Dermis blood vessel endothelial cell (primary cell): ENCODE results near the gene ERFE. TPM values are rescaled to one million over a fixed set of nuclear protein-coding genes. Genes with fewer than 3 reads are reported as not detected.

Experiments
- DNase-seq: peaks from one replicate; pipeline ENCODE4 v3.0.0; 2010
- total RNA-seq: library from RNA; depleted of rRNA; stranded (reverse); fragments of >200 nt; gene quantifications from 2 replicates; pipeline ENCODE4 v1.2.3, GENCODE V29; 2014

Gene ERFE
- total RNA-seq, 1 donor from 2014 or later: 0.34 TPM

GRCh38 chr2:238126775-238127164 lies 32.0 kb upstream of the ERFE start:
- no peak for DNase-seq

- DNase-seq: peak; percentile 13
These were observed 31.4 kb upstream of the ERFE start for GRCh38 chr2:238127165-238128060.

DNA sequence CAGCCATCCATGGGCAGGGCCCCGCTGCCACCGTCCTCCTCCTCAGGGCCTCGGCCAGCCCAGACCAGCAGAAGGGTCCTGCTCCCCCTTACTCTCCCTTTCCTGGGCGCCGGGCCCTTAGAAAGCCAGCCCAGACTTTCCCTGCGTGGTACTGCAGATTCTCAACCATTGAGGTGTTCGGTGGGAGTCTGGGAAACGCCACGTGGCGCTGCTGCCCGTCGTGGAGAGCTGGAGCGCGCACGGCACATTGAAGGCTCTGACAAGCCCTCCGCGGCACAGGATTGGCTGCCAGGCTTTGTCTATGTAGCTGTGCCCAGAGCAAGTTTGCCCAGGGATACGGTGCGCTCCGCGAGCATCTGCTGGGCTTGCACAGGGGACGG lies 30.7 kb upstream of the ERFE start:
- no peak for DNase-seq

DNA sequence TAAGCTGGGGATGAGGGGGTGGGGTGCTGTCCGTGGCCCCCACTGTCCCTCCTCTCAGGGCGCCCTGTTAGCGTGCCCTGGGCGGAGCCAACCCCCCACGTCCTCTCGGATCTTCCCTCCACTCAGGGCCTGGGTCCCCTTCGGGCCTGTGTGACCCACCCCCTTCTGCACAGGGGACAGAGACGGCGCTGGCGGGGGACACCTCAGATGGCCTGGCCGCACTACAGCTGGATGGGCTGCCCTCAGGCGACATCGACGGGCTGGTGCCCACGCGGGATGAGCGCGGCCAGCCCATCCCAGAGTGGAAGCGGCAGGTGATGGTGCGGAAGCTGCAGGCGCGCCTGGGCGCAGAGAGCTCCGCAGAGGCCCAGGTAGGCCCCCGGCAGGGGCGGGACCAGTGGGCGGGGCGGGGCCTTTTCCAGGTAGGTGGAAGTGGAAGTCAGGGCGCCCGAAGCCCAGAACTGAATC lies 30.2 kb upstream of the ERFE start:
- no peak for DNase-seq

DNA sequence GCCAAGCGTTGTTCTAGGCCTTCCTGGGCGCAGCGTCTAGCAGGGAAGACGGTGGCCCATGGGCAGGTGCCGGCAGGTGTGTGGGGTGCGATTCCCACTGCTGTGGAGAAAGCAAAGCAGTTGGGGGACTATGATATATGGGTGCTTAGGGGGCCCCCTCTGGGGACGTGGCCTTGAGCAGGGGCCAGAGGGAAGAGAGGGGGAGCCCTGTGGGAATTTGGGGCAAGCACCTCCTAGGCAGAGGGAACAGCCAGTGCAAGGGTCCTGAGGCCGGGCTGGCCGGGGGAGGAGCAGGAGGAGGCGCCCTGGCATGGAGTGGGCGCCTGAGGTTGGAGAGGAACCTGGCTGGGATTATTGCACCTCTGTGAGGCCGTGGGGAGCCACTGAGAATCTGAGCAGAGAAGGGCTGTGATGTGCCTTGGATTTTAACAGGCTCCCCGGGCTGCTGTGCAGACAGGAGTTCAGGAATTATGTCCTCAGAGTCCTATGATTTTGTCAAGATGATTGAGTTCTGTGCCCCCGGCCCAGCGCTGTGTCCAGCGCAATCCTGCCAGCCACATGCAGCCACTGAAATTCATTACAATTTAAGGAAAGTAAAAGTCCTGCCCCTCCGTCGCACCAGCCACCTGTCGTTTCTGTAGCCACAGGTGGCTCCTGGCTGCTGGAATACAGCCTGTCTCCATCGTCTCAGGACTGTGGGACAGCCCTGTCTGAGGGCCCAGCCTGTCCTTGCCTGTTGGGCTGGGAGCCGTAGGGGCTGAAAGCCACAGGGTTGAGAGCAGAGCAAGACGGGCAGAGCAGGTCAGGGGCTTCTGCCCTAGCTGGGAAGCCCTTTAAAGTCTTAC lies 29.4 kb upstream of the ERFE start:
- no peak for DNase-seq

DNA sequence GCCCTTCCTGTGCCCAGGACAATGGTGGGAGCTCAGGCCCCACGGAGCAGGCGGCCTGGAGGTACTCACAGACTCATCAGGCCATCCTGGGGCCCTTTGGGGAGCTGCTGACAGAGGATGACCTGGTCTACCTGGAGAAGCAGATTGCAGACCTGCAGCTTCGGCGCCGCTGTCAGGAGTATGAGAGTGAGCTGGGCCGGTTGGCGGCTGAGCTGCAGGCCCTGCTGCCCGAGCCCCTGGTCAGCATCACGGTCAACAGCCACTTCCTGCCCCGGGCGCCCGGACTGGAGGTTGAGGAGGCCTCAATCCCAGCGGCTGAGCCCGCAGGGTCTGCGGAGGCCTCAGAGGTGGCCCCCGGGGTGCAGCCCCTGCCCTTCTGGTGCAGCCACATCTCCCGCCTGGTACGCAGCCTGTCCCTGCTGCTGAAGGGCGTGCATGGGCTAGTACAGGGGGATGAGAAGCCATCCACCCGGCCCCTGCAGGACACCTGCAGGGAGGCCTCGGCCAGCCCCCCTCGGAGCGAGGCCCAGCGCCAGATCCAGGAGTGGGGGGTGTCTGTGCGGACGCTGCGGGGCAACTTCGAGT lies 28.6 kb upstream of the ERFE start:
- DNase-seq: no peak

DNA sequence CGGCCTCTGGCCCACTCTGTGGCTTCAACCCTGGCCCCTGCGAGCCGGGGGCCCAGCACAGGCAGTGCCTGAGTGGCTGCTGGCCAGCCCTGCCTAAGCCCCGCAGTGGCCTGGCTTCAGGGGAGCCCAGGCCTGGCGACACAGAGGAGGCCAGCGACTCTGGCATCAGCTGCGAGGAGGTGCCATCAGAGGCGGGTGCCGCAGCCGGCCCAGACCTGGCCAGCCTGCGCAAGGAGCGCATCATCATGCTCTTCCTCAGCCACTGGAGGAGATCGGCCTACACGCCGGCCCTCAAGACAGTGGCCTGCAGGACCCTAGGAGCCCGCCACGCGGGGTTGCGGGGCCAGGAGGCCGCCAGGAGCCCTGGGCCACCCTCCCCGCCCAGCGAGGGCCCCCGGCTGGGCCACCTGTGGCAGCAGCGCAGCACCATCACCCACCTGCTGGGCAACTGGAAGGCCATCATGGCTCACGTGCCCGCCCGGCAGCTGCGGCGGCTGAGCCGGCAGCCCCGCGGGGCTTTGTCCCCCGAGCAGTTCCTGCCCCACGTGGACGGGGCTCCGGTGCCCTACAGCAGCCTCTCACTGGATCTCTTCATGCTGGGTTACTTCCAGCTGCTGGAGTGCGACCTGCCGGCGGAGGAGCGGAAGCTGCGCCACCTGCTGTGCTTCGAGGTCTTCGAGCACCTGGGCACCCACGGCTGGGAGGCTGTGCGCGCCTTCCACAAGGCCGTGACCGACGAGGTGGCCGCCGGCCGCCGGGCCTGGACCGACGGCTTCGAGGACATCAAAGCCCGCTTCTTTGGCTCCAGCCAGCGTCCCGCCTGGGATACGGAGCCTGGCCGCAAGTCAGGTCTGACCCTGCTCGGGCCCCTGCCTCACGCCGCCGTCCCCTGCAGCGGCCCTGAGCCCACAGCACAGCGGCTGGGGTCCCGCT lies 27.8 kb upstream of the ERFE start:
- no peak for DNase-seq

GRCh38 chr2:238131761-238132462 lies 26.9 kb upstream of the ERFE start:
- no peak for DNase-seq

- DNase-seq: no peak
These were observed 26.0 kb upstream of the ERFE start for GRCh38 chr2:238132463-238133450.

DNA sequence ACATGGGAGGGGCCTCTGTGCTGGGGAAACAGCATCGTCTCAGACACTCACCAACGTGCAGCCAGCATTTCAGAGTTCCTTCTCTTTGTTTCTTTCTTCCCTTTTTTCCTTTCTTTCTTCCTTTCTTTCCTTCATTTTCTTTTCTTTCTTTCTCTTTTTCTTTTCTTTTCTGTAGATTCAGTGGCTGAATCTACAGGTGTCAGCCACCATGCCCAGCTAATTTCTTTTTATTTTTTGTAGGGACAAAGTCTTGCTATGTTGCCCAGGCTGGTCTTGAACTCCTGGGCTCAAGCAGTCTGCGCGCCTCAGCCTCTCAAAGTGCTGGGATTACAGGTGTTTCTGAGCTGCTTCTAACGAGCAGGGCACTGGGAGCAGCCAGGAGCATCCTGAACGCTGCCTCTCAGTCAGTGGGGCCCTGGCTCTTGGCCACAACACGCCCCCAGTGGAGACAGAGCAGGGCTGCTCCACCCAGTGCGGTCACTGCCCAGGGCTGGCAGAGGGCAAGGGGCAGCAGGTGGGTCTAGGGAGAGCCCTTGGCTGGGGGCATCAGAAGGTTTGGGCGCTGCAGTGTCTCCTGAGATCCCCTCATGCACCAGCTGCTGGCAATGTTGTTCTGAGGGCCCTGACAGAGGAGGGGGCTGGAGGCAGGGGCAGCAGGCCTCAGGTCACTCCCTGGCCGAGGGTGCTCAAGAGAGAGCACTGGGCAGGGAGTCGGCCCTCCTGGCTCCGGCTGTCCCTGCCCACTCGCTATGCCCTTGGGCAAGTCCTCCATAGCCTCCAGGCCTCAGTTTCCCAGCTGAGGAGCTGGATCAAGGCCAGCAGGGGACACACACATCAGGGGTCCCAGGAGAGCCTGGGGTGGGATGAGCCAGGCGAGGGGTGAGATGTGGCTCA lies 25.0 kb upstream of the ERFE start:
- no peak for DNase-seq

DNA sequence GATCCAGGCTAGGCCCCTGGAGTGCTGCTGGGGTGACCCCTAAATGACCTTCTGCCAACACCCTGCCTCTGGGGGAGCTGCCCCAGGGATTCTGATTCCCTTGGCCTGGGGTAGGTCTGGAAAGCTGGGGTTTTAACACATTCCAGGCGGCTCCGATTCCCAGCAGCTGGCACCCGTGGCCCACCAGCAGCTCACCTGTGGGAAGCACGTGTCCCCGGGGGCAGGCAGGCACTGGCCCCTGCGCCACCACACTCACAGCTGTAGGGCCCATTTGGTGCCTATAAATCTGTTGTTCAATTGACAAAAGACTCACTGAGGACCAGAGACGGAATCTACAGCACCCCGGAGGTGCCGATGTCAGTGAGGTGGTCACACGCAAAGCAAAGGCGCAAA lies 24.4 kb upstream of the ERFE start:
- DNase-seq: no peak

- DNase-seq: no peak
These were observed 23.1 kb upstream of the ERFE start for GRCh38 chr2:238135601-238136150.

DNA sequence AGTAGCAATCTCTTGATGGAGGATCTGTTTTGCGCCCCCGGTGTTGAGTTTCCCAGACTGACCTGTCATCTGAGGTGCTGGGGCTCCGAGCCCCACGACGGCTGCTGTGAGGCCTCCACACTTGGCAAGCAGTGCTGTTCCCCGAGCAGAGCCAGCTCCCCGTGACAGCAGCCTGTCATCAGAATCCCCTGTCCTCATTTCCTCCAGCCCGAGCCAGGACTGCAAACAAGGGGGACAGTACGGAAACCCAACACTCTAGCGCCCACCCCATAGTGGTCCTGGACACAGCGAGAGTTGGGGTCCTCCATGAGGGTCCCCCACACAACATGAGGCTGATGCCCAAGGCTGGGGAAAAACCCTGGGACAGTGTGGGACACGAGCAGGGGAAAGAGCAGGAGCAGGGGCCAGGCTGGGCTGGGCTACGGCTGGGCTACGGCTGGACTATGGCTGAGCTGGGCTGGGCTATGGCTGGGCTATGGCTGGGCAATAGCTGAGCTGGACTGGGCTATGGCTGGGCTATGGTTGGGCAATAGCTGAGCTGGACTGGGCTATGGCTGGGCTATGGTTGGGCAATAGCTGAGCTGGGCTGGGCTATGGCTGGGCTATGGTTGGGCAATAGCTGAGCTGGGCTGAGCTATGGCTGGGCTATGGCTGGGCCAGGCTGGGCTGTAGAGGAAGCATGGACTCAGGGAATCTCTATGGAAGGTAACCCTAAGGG lies 21.8 kb upstream of the ERFE start:
- DNase-seq: peak; percentile 15

GRCh38 chr2:238137885-238138284 lies 20.9 kb upstream of the ERFE start:
- no peak for DNase-seq

GRCh38 chr2:238138331-238139195 lies 20.2 kb upstream of the ERFE start, which contains the start of gene KLHL30:
TSS of gene KLHL30 (plus strand) at chr2:238138668. CDS start at chr2:238140755, 2,087 bp downstream.
- no peak for DNase-seq

DNA sequence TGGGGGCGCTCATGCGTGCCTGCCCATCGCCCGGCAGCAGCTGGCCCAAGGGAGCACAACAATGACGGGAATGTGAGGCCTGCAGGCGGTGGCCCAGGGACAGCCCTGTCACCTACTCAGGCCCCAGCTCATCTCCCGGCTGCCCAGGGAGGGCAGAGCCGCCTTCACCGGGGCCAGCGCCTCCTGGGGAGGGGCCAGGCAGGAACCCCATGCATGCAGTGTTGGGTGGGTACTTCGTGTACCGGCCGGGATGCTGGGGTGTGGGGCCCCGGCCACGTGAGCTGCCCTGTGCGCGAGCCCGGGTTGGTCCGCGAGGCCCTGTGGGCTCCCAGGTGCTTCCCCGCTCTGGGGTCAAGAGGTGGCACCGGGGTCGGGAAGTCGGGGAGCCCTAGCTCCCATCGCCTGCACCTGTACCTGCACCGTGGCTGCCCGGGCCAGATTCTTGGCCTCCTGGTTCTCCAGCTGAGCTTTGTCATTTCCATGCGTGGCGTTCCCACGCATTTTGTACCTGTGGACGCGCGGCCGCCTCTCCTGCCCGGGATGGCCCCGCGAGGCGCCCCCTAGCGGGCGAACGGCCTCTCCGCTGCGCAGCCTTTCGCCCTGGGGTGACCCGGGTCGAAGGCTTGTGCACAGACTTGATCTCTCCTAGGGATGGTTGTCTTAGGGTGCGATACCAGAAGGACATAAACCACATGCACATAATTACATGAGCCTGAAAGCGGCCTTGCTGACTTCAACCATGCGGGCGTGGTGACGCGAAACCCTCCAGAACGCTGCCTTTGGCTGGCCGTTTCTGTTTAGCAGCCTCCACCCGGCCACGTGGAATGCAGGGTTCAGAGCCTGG lies 19.4 kb upstream of the ERFE start:
- peak; percentile 35 for DNase-seq
